GM18526 (cell line): ENCODE measurements around the gene LMBR1.

Source experiments
- POLR2A ChIP-seq: IDR thresholded peaks from 3 replicates; pipeline ENCODE4 v1.6.1; 2011; ENCODE audit not compliant: insufficient read length; ENCODE audit errors: extremely low read depth

The LMBR1 gene

GRCh38 chr7:156818133-156818532, 74.8 kb downstream of the LMBR1 start:
- TF ChIP-seq POLR2A = no peak

GRCh38 chr7:156816943-156817572, 75.9 kb downstream of the LMBR1 start:
- TF ChIP-seq POLR2A = no peak

GRCh38 chr7:156811706-156812105, 81.3 kb downstream of the LMBR1 start:
- no peak for TF ChIP-seq POLR2A

- no peak for TF ChIP-seq POLR2A
Measured at GRCh38 chr7:156802214-156802613, 90.8 kb downstream of the LMBR1 start.

- TF ChIP-seq POLR2A = no peak
Measured at GRCh38 chr7:156795415-156795814, 97.6 kb downstream of the LMBR1 start.

- TF ChIP-seq POLR2A = no peak
Measured at GRCh38 chr7:156793334-156793733, 99.6 kb downstream of the LMBR1 start.

GRCh38 chr7:156792611-156793010, 100.4 kb downstream of the LMBR1 start:
- TF ChIP-seq POLR2A = no peak

GRCh38 chr7:156791241-156791640, 101.7 kb downstream of the LMBR1 start:
- TF ChIP-seq POLR2A = no peak

- no peak for TF ChIP-seq POLR2A
Measured at GRCh38 chr7:156790264-156790663, 102.7 kb downstream of the LMBR1 start.

GRCh38 chr7:156785998-156786543, 106.9 kb downstream of the LMBR1 start:
- no peak for TF ChIP-seq POLR2A

GRCh38 chr7:156783864-156784263, 109.1 kb downstream of the LMBR1 start:
- TF ChIP-seq POLR2A = no peak

- no peak for TF ChIP-seq POLR2A
Measured at GRCh38 chr7:156781972-156782371, 111.0 kb downstream of the LMBR1 start.

- no peak for TF ChIP-seq POLR2A
Measured at GRCh38 chr7:156780724-156781455, 112.1 kb downstream of the LMBR1 start.

- TF ChIP-seq POLR2A = no peak
Measured at GRCh38 chr7:156778668-156779067, 114.3 kb downstream of the LMBR1 start.

GRCh38 chr7:156778201-156778600, 114.8 kb downstream of the LMBR1 start:
- no peak for TF ChIP-seq POLR2A

GRCh38 chr7:156777364-156778069, 115.5 kb downstream of the LMBR1 start:
- no peak for TF ChIP-seq POLR2A
